T-helper 1 cell (primary cell): Measurements from ENCODE around the gene EIF3D.

Experiments used
- DNase-seq, 5 donors: peaks; one replicate each; pipeline ENCODE4 v3.0.0-alpha.2; 2012 to 2020
- total RNA-seq, 4 donors: gene quantifications; one replicate each; lab custom pipeline; 2026; lab: John Stamatoyannopoulos, UW

EIF3D gene, protein sequence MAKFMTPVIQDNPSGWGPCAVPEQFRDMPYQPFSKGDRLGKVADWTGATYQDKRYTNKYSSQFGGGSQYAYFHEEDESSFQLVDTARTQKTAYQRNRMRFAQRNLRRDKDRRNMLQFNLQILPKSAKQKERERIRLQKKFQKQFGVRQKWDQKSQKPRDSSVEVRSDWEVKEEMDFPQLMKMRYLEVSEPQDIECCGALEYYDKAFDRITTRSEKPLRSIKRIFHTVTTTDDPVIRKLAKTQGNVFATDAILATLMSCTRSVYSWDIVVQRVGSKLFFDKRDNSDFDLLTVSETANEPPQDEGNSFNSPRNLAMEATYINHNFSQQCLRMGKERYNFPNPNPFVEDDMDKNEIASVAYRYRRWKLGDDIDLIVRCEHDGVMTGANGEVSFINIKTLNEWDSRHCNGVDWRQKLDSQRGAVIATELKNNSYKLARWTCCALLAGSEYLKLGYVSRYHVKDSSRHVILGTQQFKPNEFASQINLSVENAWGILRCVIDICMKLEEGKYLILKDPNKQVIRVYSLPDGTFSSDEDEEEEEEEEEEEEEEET
- total RNA-seq = 194 to 236 (median 225) reads per million in 4 donors

DNA sequence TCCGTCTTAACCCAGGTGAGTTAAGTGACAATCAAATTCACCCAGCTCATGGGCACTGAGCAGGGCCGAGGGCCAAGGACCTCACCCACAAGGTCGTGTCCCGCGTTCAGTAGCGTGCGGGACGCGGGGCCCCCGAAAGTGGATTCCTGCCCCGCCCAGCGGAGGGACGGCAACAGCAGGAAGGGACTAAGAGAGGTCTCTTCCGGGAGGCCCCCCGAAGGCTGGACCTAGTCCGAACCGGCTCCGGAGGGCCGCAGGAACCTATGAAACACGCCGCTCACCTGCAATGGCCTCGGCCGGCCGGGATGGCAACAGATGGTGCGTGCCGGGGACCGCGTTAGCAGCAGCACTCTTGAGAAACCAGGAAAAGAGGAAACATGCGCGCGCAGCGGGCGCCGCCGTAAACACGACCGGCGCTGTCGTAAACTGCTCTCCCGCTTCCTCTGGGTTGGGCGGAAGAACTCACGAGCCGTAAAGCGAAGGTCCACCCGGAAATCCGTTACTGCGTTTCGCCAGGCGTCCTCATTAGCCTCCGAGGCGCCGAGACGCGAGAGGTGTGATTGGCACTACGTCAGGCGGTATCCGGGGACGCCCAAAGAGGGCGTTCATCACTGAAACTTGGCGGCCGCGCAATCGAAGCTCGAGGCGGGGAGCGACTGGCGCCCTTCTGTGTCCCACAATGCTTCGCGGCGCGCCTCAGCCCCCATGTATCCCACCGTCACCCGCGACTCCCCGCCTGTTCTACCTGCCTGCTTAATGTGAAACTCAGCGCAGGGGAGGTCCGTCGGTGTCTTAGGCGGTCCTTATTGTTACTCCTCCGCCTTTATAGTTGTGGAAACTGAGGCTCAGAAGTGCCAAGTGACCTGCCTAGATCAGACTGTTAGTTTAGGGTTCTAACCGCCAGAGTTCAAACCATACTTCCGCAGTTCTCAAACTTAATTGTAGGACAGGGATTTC, at the start of gene EIF3D:
TSS of gene EIF3D (minus strand) at position 372 of the 957 bp plus-strand sequence. CDS start 3,045 bp downstream, outside the sequence.
- DNase-seq = peak; percentile 96 to 100 (median 98)

DNA sequence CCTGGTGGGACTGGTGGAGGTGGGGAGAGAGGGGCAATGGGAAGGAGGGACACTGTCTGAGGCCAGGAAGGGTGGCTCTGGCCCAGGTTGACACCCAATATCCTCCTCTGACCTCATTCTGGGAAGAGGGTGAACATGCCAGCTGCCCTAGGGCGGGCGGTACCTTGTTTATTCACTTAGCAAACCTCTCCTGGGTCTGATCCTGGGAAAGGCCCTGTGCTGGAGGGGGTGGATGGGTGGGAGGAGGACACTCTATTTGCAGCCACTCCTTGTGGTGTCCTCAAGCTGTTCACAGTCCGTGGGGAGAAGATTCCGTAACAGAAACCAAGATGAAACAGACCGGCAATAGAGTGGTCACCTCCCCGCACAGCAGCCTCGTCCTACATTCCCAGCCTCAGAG, 49.7 kb upstream of the EIF3D start:
- no peak for DNase-seq

DNA sequence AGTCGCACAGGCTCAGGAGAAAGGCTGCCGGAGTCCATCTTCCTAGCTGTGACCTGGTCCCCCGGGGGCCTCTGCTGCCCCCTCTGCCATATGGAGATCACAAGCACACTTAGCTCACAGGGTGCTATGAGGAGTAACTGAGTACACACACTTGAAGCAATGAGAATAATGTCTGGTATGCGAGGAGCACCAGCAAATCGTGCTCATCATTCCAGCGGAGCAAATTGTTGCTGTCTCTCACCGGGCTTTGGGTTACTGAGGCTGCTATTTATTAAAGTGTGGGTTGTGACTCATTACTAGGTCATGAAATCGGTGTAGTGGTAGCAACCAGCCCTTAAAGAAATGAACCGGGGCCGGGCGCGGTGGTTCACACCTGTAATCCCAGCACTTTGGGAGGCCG, 48.1 kb upstream of the EIF3D start:
- DNase-seq = no peak

DNA sequence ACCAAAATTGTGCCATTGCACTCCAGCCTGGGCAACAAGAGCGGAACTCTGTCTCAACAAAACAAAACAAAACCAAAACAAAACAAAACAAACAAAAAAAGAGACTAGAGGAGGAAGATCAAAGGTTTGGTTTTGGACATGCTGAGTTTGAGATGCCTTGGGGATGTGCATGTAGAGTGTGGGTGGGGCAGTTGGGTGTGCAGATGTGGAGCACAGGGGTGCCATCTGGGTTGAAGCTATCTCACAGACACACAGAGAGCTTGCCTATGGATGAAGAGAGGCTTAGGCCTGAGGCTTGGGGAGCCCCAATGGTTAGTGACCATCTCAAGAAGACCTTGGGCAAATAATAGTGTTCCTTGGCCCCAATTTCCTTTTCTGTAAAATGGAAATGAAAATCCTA, 45.8 kb upstream of the EIF3D start:
- DNase-seq = no peak

DNA sequence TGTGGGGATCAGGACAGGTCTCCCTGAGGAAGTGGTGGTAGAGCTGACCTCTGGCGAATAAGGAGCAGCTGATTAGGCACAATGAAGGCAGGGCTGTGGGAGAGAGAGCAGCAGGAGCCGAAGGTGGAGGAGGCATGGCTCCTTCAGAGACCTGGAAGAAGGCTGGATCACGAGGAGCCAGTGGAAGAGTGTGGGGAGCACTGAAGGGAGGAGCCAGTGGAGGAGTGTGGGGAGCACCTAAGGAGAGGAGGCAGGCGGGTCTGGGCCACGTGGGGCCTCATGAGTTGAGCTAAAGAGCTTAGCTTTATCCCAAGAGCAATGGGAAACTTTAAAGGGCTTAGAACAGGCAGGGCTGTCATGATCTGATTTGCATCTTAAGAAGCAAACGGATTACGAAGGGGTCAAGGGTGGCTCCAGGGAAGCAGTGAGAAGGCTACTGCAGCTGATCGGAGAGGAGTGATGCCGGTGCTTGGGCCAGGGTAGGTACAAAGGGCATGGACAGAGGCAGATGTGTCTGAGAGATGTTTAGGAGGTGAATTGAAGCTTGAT, 44.9 kb upstream of the EIF3D start:
- no peak for DNase-seq

DNA sequence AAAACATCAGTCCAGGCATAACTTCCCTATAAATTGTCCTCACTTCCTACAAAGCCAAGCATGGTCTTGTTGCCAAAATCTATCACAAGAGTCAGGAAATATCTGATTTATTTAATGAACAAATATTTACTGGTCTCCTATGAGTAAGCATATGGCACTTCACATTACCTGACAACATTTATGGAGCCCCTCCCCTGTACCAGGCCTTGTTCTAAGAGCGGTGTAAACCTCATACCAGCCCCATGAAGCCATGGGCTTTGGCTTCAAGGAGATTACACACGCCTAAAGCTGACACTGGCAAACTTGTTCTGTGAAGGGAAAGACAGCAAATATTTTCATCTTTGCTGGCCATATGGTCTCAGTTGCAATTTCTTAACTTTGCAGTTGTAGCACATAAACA, 43.0 kb upstream of the EIF3D start:
- no peak for DNase-seq

DNA sequence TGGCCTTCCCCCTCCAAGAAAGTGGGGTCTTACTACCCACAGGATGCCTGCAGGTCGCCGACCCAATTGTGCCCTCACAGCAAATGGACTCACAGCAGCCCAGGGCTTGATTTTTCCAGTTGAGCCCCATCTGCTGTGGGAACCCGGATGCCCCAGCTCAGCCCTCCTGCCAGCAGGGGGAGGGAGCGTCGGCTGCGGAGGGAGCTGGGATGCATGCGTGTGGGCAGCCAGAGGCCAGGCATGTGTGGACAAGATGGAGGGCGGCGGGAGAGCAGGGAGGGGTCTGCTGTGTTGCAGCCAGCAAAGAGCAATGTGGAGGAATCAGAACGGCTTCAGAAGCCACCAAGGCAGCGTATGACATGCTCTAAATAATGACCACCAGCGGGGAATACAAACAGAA, 41.0 kb upstream of the EIF3D start:
- no peak for DNase-seq

DNA sequence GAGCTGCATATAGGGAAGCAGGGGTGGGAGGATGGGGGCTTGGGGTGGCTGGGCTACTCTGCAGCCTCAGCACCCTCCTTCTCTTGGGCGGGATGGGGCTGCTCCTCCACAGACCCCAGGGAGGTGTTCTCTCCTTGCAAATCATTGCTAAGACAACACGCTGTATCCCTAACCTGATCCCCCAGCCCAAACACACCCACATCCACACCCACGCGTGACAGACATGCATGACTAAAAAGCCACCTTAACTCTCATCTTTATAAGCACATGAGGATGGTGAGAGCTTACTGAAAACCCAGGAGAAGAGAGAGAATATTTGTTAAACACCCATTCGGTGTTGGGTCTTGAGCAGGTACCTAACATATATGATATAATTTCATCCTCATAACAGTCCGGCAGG, 39.9 kb upstream of the EIF3D start:
- no peak for DNase-seq

DNA sequence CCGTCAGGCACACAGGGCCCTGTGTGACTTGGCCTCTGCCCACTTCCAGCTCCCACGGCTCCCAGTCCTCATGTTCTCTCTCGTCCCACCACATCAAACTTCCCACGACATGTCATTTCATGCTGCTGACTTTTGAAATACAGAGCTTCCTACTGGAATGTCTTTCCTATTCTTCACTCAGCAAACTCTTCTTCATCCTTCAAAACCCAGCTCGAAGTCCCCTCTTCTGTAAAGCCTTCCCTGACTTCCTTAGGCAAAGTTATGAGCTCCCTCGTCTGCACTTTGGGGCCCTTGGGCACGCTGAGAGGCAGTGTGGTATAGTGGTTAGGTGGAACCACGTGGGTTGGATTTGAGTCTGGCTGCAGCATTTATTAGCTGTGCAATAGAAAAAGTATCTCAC, 37.8 kb upstream of the EIF3D start:
- no peak for DNase-seq

DNA sequence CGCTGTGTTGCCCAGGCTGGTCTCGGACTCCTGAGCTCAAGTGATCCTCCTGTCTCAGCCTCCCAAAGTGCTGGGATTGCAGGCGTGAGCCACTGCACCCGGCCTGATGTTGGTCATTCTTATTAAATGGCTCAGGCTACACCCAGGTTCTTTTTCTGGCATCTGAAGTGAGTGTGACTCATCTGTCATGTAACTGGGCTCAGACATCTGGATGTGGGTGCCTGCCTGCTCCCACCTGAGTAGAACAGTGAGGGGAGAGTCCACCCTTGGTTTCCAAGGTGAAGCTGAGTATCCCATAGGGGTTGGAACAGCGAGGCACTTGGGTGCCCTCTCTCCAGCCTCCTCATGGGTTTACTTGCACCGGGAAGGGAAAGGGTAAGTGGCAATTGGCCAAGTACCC, 36.7 kb upstream of the EIF3D start:
- DNase-seq = no peak

DNA sequence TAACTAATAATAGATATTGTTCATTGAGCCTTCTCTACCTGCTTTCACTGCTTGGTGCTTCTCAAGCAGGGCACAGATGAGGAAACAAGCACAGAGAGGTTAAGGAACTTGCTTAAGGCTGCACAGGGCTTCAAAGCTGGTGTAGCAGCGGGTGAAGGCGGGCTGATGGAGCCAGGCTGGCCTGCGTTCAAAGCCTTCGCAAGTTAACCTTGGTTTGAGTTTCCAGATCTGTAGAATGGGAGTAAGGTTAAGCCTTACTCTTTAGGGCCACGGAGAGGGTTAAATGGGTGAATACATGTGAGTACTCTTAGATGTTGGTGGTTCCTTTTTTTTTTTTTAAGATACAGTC, 36.2 kb upstream of the EIF3D start:
- no peak for DNase-seq

DNA sequence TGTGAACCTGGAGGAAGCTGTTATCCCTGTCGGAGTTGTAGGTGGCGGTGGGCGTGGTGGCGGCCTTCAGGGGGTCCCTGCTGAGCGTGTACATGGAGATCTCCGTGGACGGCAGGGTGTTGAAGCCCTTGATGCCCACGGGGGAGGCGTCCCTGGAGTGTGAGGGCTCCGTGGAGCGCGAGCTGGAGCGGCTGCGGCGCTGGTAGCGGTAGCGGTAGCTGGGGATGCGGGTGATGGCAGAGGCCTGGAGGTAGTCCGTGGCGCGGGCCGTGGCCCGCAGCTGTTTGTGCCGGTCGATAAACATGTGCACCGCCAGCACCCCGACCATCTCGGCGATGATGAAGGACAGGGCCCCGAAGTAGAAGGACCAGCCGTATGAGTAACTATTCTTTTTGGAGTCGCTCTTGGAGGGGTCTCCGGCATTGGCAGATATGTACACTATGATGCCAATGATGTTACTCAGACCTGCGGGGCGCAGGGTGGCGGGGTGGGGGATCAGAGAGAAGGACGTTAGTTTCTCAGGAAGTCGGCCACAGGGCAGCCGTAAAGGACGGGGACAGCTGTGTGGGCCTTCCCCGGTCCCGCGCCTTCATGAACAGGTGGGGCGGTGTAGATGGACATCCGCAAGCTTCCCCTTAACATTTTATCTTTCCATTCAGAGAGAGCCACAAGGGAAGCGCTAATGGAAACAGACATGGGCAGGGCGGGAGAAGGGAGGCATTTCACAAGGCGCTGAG, 35.6 kb upstream of the EIF3D start:
- DNase-seq = no peak

DNA sequence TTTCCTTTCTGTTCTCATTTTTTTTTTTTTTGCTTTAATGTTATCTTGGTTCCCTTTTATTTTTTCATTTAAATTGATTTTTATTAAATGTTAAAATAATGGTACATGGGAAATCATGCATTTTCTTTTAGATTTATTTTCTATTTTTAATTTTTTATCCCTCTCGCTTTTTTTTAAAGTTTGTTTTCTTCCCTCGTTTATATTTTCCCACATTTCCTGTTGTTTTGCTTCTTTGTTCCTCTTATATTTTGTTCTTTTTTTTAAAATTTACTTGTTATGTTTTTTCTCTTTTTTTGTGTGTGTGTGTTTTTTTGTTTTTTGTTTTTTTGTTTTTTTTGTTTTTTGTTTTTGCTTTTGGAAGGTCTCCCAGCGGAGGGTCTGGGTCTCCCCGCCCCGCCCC, 34.9 kb upstream of the EIF3D start:
- no peak for DNase-seq

DNA sequence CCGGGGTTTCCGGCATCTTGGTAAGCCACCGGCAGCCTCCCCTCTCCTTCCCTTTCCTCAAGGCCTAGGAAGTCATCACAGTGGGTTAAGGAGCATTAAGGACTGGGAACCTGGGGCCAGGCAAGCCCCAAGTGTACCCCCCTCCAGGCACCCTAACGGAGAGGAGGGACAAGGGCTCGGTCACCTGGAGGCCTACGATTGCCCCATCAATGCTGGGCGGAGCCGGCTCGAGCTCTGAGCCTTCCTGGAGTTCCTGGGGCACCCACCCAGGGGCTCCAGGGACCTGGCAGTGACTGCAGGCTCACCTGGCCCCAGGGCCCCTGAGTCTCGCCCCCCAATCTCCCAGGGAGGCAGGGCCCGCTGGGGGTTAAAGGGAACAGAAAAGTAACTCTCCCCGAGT, 34.5 kb upstream of the EIF3D start:
- no peak for DNase-seq

DNA sequence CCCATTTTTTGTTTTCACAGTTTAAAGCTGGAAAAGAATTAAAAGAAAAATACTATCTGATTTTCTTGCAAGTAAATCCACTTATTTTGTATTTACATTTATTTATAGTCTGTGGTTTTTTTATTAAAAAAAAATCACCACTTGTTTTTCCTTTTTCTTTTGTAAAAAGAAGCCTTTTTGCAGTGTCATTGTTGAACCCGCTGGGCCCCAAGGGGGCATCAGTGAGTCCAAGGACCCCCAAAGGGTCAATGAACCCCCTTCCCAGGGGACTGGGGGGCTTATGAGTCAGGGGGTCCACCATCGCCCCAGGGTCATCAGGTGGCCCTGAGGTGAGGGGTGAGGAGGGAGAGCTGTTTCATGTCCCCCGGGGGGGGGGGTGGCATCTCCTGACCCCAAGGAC, 34.0 kb upstream of the EIF3D start:
- no peak for DNase-seq

DNA sequence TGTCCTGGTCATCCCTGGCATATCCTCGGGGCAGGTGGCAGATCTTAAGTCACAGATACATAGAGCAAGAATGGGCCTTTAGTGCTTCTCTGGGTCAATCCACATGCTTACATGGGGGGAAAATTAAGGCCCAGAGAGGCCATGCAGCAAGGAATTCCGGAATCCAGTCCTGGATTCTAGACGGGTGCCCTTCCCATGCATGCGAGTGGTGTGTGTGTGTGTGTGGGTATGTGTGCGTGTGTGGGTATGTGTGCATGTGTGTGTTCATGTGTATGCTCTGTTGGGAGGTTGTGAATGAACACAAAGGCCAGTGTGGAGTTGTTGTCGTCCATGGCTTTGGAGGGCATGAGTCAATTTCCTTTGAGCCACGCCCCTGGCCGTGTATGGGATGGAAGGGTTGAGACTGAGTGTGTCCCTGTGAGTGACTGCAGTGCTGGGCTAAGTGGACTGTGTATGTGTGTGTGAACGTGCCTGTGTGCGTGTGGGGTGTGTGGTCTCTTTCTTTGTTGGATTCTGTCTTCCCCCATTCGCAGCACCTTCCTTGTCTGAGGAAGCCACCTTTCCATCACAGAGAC, 33.4 kb upstream of the EIF3D start:
- DNase-seq = no peak

DNA sequence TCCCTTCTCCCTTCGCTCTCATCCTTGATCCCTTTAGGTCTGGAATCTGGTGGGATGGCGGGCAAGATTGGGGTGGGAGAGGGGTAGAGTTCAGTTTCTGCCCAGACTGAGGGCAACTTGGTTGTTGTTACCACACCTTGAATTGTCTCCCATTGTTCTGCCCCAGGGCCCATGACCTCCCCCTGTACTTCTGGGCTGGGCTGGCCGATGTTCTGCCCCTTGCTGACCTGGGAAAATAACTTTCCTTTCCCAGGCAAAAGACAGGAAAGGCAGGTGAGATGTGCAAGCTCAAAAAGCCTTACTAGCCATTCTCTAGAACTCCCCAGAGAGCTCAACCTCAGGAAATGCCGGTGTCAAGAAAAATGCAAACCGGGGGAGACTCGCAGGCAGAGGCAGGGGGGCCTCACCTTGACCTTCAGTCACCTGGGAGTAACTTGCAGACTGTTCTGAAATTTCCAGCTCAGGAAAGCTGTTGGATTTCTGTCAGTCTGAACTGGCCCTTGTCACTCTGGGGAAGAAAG, 32.4 kb upstream of the EIF3D start:
- no peak for DNase-seq

DNA sequence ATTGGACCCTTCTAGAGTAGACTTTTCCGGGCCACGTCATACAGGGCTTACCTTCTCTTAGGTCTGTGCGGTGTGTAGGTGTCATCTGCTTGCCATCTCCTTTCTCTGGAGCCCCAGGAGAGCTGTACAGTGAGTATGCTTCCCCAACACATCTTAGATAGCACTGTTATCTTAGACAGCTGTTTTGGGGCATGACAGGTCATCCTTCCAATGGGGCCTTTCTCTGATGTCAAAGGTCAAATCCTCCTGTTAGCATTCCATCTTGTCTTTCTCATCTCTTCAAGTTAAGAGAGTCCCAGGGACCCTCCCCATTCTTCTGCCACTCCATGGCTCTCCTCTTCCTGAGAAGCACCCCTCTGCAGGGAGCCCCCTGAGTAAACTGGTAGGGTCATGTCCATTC, 31.0 kb upstream of the EIF3D start:
- no peak for DNase-seq

DNA sequence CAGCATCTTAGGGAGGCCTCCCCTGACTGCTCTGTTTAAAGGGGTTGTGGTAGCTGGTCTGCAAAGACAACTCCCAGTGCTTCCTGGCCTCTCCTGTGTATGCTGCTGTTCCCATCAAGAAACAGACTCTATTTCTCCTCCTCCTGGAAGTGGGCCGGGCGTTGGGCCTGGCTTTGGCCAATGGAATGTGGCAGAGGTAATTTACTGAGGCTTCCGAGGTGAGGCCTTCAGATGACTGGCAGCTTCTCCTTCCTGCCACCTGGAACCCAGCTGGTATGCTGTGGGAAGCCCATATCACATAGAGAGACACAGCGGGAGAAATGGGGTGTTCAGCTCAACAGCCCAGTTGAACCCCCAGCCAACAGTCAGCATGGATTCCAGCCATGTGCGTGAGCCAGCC, 25.1 kb upstream of the EIF3D start:
- no peak for DNase-seq

DNA sequence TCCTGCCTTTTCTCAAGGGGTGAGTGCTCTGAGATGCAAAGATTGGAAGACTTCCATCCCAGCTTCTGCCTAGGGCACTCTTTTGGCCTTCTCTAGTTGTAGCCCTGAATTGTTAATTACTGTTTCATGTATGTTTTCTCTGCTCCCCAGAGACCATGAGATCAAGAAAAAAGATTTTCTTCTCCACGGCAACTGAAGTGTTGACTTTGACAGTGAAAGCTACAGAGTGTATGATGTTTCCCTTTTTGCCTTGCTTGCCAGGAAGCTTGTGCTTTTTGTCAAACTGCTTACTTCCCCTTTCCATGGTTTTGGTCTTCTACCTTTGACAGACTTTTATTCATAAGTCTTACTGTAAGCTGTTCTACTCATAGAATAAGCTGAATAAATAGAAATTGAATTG, 23.3 kb upstream of the EIF3D start:
- no peak for DNase-seq

DNA sequence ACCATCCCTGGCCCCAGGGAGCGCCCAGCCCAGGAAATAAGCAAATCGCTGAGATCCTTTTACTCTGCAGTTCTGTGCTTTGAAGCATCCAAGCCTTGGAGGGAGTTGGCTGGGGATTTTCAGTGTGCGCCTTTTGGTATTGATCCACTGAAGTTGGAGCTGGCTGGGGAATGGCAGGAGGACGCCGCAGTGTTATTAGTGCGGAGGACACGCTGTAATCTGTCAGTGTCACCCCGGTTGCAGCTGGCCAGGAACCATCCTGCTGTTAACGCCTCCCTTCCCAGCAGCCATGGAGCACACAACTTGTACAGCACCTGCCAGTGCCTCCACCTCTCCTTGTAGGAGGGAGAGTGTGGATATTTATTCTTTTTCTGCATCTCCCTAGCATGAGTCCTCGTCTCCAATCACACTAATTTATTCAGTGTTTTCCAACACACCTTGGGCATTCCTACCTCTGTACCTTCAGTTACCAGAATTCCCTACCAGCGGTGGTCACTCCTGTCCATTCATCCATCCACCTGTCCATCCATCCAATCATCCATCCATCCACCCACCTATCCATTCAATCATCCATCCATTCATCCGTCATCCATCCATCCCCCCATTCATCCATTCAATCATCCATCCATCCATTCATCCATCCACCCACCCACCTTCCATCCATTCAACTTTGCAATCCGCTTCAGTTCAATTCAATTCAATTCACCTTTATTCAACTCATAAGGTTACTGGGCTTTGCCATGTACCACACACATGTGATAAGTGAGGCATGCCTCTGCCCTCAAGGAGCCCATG, 21.9 kb upstream of the EIF3D start:
- no peak for DNase-seq
